H1 (cell line): ENCODE measurements around the gene MCCC1. TPM values are rescaled to one million over a fixed set of nuclear protein-coding genes. Genes with fewer than 3 reads are reported as not detected.

ENCODE experiments used
- ATF2 ChIP-seq: IDR thresholded peaks from 2 replicates; pipeline ENCODE4 v1.6.1; 2012; ENCODE audit warnings: low read length, inconsistent platforms
- ATF3 ChIP-seq: IDR thresholded peaks from 2 replicates; pipeline ENCODE4 v1.6.1; 2011; ENCODE audit warnings: low read depth, mild to moderate bottlenecking, low read length; ENCODE audit not compliant: insufficient read depth
- CBX8 ChIP-seq: fragments of 300-800, 300-1000 bp; sonication (generic); IDR thresholded peaks from 2 replicates; pipeline ENCODE4 v1.7.1; 2016; ENCODE audit warnings: low read depth, low read length, borderline replicate concordance
- HDAC2 ChIP-seq, 2 experiments: fragments of 300-600 bp in 1 of 2; sonication (generic) in 1 of 2; IDR thresholded peaks; 2 replicates each; pipeline ENCODE4 v1.6.1; 2011 to 2012; ENCODE audit warnings: low read depth in 2 of 2, low read length in 2 of 2, mild to moderate bottlenecking in 2 of 2, moderate library complexity in 2 of 2, borderline replicate concordance in 1 of 2, inconsistent platforms in 1 of 2
- SP2 ChIP-seq: IDR thresholded peaks from 2 replicates; pipeline ENCODE4 v1.6.1; 2012; ENCODE audit warnings: mild to moderate bottlenecking, low read length, inconsistent platforms
- YY1 ChIP-seq: IDR thresholded peaks from 2 replicates; pipeline ENCODE4 v1.6.1; 2011; ENCODE audit warnings: low read depth, mild to moderate bottlenecking, low read length
- polyA plus RNA-seq, 7 experiments: library from polyadenylated mRNA; depleted of rRNA in 3 of 7; stranded (reverse) in 5 of 7; unstranded in 2 of 7; fragments of >200 nt in 5 of 7; fragments of 200-250 nt in 2 of 7; gene quantifications; 1 replicate in 5 of 7; 2 replicates in 1 of 7; 4 replicates in 1 of 7; pipeline versions ENCODE4 v1.2.1 to v1.2.3, GENCODE V29; 2011 to 2013; ENCODE audit warnings: missing spikeins in 2 of 7, mixed read lengths in 2 of 7
- total RNA-seq: library from RNA; stranded (reverse); fragmentation: NEBNext Ultra II Directional; extraction: Animal tissue kit (Norgen Biotek cat#: 25700); gene quantifications from 2 replicates; pipeline ENCODE4 v1.2.1, GENCODE V29; 2021

MCCC1 gene
- total and polyA plus RNA-seq, 2 of the 8 experiments (the other 6 are each of a cell fraction or from before 2014, with no cell fraction given) = 10.8 to 21.5 TPM

GRCh38 chr3:183064475-183064874 lies 34.8 kb downstream of the MCCC1 start (continued):
- TF ChIP-seq SP2 = no peak
- no peak for TF ChIP-seq ATF2
- no peak for TF ChIP-seq CBX8
- TF ChIP-seq ATF3 = no peak
- TF ChIP-seq HDAC2 (IDR thresholded peaks at IDR 0.05; ENCODE audit: borderline replicate concordance in 1 of 2, low read depth in 2 of 2, low read length in 2 of 2) = no peak
- peak; percentile 59; the same call in 1 of the 2 replicates for TF ChIP-seq YY1
